AG20443 (cell line): ENCODE results near the gene HEXIM1.
A peak's percentile ranks its signal among the peaks of the same experiment; 100 is the strongest.

ENCODE experiments used
- DNase-seq: peaks from one replicate; pipeline ENCODE4 v3.0.0; 2012; ENCODE audit warnings: low spot score, mixed read lengths

HEXIM1 gene

GRCh38 chr17:45148183-45149036, at the start of gene HEXIM1:
TSS of gene HEXIM1 (plus strand) at chr17:45148475. CDS start at chr17:45149191, 716 bp downstream.
- DNase-seq = peak; percentile 96

GRCh38 chr17:45098869-45099616, 49.2 kb upstream of the HEXIM1 start:
- peak; percentile 87 for DNase-seq

- DNase-seq = no peak
Measured at GRCh38 chr17:45101546-45101882, 46.8 kb upstream of the HEXIM1 start.

- no peak for DNase-seq
Measured at GRCh38 chr17:45101883-45102811, 46.1 kb upstream of the HEXIM1 start.

DNA sequence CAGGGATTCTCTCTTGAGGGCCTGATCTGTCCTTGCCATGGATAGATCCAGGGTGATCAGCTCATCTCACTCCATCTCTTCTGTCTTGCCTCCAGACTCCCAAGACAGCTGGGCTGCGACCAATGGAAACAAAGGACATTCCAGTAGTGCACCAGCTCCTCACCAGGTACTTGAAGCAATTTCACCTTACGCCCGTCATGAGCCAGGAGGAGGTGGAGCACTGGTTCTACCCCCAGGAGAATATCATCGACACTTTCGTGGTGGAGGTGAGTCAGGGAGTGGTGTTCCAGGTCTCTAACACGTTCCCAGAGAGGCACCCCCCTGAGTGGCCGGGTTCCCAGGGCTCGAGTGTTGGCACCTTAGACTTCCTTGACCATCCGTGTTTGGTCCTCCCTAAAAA, 45.4 kb upstream of the HEXIM1 start:
- DNase-seq = no peak

GRCh38 chr17:45103269-45103795, 44.9 kb upstream of the HEXIM1 start:
- no peak for DNase-seq

DNA sequence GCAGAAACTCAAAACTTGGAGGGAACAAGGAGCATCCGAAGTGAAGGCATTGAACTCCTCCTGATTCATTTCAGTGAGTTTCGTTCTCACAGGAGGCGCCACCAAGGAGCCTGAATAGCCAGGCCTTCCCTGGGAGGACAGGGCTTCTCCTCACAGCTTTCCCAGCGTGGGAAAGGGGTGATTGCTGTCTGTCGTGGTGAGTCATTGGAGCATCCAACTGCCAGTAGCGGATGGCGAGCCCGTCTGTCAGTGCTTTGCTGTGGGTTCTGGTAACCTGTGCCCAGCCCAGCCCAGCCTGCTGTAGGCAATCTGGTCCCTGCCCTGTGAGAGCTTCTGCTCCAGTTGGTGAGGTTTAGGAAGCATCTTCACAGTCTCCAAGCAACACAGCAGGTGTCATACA, 44.2 kb upstream of the HEXIM1 start:
- no peak for DNase-seq

DNA sequence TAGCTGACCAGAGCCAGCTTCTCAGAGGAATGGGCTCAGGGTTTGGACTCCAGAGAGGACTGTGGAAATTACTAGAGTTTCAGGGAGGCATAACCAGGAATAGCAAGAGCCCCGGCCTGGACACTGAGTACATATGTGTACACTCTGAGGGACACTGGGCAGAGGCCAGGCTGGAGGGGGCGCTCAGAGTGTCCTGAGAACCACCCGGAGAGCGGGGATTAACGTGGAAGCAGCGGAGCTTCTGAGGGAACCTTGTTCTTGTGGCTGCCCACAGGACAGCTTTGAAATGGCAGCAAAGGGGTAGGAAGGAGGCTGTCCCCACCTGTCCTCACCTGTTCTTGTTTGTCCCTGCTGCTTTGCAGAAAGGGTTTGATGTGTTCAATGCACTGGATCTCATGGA, 43.8 kb upstream of the HEXIM1 start:
- DNase-seq = no peak

- DNase-seq = no peak
Measured at GRCh38 chr17:45104907-45105624, 43.2 kb upstream of the HEXIM1 start.

- DNase-seq = no peak
Measured at GRCh38 chr17:45106096-45106495, 42.2 kb upstream of the HEXIM1 start.

- no peak for DNase-seq
Measured at GRCh38 chr17:45106582-45106981, 41.7 kb upstream of the HEXIM1 start.

DNA sequence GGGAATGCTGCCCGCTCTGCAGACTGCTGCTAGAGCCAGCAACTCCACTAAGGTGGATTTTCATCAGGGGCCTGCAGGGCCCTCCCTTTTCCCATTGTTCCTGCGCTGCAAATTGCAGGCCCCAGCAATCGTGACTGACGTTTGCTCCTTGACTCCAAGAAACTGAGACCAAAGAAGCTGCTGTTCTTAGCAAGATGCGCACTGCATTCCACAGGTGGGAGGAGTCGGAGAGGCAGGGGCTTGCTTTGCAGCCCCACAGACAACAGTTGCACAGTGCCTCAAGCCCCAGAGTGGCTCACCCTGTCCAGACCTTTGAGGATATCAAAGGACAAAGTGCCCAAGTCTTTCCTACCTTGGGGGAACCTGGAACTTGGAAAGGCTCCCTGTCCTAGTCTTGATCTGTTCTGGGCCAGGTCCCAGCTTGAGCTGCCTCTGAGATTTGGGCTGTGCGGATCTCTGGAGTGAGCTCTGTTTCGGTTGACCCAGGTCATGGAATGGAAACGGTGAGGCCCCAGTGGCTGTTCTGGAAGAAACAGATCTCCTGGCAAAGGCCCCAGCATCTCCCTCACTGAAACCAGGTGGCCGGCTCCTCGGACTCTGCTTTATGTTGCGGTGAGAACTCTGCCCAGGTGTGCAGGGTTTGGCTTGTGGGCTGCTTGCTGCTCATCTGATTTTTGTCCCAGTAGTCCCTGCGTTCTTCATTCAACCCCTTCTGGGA, 40.8 kb upstream of the HEXIM1 start:
- no peak for DNase-seq

DNA sequence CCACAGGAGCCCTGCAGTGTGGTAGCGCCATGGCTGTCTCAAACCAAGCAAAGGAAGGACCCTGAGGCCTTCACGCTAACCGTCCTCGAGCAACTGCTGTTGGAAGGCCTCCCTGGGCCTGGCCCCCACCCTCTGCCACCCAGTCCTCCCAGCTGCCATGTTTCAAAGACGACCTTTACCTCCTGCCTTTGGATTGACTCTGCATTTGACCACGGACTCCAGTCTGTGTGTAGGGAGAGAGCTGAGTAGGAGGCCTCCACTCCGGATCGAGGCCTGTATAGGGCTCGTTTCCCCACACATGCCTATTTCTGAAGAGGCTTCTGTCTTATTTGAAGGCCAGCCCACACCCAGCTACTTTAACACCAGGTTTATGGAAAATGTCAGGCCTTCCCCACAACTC, 40.2 kb upstream of the HEXIM1 start:
- no peak for DNase-seq

DNA sequence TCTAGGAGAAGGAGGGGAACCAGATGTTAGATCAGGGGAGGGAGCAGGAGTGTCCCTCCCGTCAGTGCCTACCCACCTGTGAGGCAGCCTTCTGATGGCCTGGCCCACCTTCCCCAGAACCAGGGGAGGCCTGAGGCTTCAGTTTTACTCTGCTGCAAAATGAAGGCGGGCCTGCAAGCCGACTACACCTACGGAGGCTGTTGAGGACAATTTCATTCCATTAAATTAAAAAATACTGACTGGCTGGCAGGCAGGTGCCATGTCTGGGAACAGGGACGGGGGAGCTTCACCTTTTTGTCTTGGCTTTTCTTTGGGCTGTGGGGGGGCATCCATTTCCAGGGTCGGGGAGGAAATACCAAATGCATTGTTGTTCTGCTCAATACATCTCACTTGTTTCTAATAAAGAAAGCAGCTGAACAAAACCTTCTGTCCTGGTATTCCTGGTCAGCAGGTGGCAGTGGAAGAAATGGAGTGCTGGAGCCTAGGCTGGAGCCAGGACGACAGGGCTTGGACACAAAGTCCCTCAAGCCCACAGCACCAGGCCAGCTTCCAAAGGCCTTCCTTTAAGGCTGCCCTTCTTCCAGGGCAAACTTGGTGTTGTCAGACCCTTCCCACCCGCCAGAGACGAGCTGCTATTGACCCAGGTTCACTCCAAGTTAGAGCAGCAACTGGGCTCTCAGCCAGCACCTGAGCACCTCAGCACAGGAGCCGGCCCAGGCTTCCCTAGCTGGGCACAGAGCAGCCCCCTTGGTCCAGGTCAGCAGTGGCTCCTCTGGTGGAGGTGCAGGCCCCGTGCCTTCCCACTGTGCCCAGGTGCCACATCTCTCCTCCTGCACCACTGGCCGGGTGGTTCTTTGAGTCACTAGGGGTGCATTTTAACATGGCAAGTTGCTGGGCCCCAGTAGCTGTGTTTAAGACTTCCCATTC, 39.4 kb upstream of the HEXIM1 start:
- DNase-seq = no peak

GRCh38 chr17:45110676-45111611, 37.3 kb upstream of the HEXIM1 start:
- peak; percentile 80 for DNase-seq

DNA sequence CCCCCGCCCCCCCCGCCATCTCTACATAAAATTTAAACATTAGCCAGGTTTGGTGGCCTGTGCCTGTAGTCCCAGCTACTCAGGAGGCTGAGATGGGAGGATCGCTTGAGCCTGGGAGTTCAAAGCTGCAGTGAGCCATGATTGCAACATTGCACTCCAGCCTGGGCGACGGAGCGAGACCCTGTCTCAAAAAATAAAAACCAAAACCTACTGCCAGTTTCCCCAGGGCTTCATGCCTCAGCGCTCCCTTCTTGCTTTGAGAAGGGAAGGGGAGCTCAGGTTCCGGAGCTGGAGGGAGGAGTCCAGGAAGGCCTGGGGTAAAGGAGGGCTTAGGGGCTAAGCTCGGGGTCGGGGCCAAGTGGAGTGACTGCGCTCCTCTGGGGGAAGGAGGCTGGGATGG, 36.4 kb upstream of the HEXIM1 start:
- DNase-seq = no peak

DNA sequence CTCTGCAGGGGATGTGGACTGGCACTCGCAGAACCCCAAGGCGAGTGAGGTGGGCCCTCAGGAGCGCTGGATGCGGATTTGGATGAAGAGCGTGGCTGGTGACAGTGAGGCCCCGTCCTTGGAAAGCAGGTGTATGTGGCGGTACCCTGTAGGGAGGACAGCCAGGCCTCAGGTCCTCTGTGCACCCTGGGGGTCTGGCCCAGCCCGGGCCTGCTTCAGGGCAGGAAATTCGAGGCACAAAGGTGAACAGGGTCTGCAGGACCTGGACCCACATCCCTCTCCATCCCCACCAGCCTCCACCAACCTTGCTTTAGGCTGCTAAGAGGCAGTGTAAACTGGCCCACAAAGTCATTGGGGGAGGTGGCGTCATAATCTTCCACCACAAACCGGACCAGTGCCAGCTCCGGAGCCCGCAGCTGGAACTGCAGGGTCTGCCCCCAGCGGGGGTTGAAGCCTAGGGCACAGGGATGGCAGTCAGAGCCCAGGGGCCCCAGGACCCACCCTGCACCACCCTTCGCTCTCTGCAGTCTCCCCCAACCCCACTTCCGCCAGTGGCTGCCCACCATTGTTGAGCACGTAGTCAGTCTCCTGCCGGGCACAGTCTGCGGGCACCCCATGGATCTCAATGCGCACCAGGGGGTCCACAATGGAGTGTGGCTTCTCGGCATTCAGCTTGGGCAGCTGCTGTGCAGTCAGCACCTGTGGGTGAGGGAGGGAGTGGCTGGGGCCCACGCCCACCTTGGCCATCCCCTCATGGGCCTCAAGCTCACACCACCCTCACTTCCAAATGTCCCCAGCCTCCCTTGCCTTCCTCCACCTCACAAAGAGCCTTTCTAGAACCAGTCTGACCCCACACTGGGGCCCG, 35.5 kb upstream of the HEXIM1 start:
- DNase-seq = no peak

GRCh38 chr17:45113424-45113754, 34.9 kb upstream of the HEXIM1 start:
- DNase-seq = no peak
